Endothelial cell of umbilical vein (primary cell): Measurements from ENCODE around the gene NDC80.

Experiments used
- EZH2 ChIP-seq: IDR thresholded peaks from 2 replicates; pipeline ENCODE4 v1.6.1; 2012; ENCODE audit warnings: borderline replicate concordance, low read depth, mild to moderate bottlenecking, moderate library complexity, low read length, inconsistent platforms; ENCODE audit not compliant: severe bottlenecking
- FOS ChIP-seq: IDR thresholded peaks from 2 replicates; pipeline ENCODE4 v1.6.1; 2011; ENCODE audit warnings: mild to moderate bottlenecking, low read length, moderate library complexity, borderline replicate concordance; ENCODE audit not compliant: insufficient read depth
- GATA2 ChIP-seq: IDR thresholded peaks from 2 replicates; pipeline ENCODE4 v1.7.0; 2011; ENCODE audit warnings: low read depth, mild to moderate bottlenecking, moderate library complexity, mixed read lengths, low read length; ENCODE audit not compliant: insufficient read length, insufficient read depth
- JUN ChIP-seq: IDR thresholded peaks from 2 replicates; pipeline ENCODE4 v1.6.1; 2011; ENCODE audit warnings: borderline replicate concordance, low read depth; ENCODE audit not compliant: insufficient read length, insufficient read depth
- MYC ChIP-seq: IDR thresholded peaks from one replicate; pipeline ENCODE4 v1.6.1; 2011; ENCODE audit warnings: mild to moderate bottlenecking, low read depth, low read length
- POLR2A ChIP-seq: IDR thresholded peaks from 2 replicates; pipeline ENCODE4 v1.6.1; 2012; ENCODE audit warnings: low read depth, mild to moderate bottlenecking, control low read depth, low read length
- POLR2AphosphoS5 ChIP-seq: IDR thresholded peaks from 2 replicates; pipeline ENCODE4 v1.6.1; 2012; ENCODE audit warnings: low read depth, mild to moderate bottlenecking, control low read depth, low read length, moderate library complexity; ENCODE audit not compliant: insufficient read depth
- TF ChIP-seq, protein P1 (sequence below), 2 donors: IDR thresholded peaks; 1 replicate in 1 of 2; 2 replicates in 1 of 2; pipeline ENCODE4 v1.5.1; 2011; ENCODE audit warnings: low read length in 2 of 2, mild to moderate bottlenecking in 2 of 2, moderate library complexity in 2 of 2, control low read depth in 1 of 2, inconsistent platforms in 1 of 2, low read depth in 1 of 2; ENCODE audit not compliant: insufficient read depth in 1 of 2; ENCODE audit errors: extremely low read depth in 1 of 2
- TF ChIP-seq, protein P2 (sequence below): IDR thresholded peaks from 2 replicates; pipeline ENCODE4 v1.6.1; 2011; ENCODE audit not compliant: insufficient read depth, insufficient read length

DNA sequence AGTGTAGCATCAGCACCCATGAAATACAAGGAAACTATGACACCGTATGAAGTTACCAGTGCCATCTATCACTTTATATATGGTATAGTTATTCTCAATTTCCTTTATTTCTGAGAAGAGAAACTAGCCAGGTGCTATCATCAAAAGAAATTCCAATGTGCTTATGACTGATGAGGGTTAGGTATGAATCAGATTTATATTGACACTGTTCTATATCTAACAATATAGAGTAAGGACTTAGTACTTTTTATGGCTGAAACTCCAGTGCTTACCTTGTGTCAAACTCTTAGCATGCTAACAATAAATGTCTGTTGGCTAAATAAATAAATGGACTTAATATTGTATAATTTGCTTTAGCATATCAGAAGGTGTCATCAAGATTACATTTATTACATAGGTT is 7.0 kb upstream of the NDC80 start:
- TF ChIP-seq POLR2A (no peak), POLR2AphosphoS5 (no peak), EZH2 (no peak), GATA2 (no peak), MYC (no peak), FOS (no peak), JUN (no peak)
- TF ChIP-seq, protein P1, sequence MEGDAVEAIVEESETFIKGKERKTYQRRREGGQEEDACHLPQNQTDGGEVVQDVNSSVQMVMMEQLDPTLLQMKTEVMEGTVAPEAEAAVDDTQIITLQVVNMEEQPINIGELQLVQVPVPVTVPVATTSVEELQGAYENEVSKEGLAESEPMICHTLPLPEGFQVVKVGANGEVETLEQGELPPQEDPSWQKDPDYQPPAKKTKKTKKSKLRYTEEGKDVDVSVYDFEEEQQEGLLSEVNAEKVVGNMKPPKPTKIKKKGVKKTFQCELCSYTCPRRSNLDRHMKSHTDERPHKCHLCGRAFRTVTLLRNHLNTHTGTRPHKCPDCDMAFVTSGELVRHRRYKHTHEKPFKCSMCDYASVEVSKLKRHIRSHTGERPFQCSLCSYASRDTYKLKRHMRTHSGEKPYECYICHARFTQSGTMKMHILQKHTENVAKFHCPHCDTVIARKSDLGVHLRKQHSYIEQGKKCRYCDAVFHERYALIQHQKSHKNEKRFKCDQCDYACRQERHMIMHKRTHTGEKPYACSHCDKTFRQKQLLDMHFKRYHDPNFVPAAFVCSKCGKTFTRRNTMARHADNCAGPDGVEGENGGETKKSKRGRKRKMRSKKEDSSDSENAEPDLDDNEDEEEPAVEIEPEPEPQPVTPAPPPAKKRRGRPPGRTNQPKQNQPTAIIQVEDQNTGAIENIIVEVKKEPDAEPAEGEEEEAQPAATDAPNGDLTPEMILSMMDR (IDR thresholded peaks at IDR 0.05; ENCODE audit: extremely low read depth in 1 of 2, insufficient read depth in 1 of 2, low read depth in 1 of 2, low read length in 2 of 2), result no peak
- TF ChIP-seq, protein P2, sequence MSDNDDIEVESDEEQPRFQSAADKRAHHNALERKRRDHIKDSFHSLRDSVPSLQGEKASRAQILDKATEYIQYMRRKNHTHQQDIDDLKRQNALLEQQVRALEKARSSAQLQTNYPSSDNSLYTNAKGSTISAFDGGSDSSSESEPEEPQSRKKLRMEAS, result no peak
